HG03571 (cell line): ENCODE results near the gene ESR1.
A peak's percentile ranks its signal among the peaks of the same experiment; 100 is the strongest.

ENCODE experiments used
- ATAC-seq: cut with Tn5 transposase; IDR thresholded peaks from one replicate; pipeline ENCODE4 v1.9.1; 2021; ENCODE audit not compliant: unreplicated experiment

ESR1 gene

GRCh38 chr6:152091201-152091600 is 283.7 kb downstream of the ESR1 start:
- ATAC-seq, result no peak

- ATAC-seq, result no peak
These were observed 284.4 kb downstream of the ESR1 start for GRCh38 chr6:152091851-152092341.

- no peak for ATAC-seq
These were observed 286.2 kb downstream of the ESR1 start for GRCh38 chr6:152093711-152094110.

- ATAC-seq, result no peak
These were observed 286.8 kb downstream of the ESR1 start for GRCh38 chr6:152094276-152094675.

- no peak for ATAC-seq
These were observed 287.6 kb downstream of the ESR1 start for GRCh38 chr6:152094992-152095592.

GRCh38 chr6:152096863-152097496 is 289.5 kb downstream of the ESR1 start:
- ATAC-seq, result no peak

- no peak for ATAC-seq
These were observed 291.2 kb downstream of the ESR1 start for GRCh38 chr6:152098683-152099082.

GRCh38 chr6:152099446-152100182 is 292.1 kb downstream of the ESR1 start:
- no peak for ATAC-seq

GRCh38 chr6:152100183-152100618 is 292.7 kb downstream of the ESR1 start:
- no peak for ATAC-seq

- no peak for ATAC-seq
These were observed 300.5 kb downstream of the ESR1 start for GRCh38 chr6:152107973-152108372.

- ATAC-seq, result no peak
These were observed 303.7 kb downstream of the ESR1 start for GRCh38 chr6:152110886-152111820.

GRCh38 chr6:152112491-152113261 is 305.2 kb downstream of the ESR1 start:
- no peak for ATAC-seq

- peak; percentile 73 for ATAC-seq
These were observed 310.0 kb downstream of the ESR1 start for GRCh38 chr6:152117156-152118133.

GRCh38 chr6:152118224-152118623 is 310.7 kb downstream of the ESR1 start:
- no peak for ATAC-seq

- no peak for ATAC-seq
These were observed 311.2 kb downstream of the ESR1 start for GRCh38 chr6:152118678-152119077.

GRCh38 chr6:152119831-152120230 is 312.3 kb downstream of the ESR1 start:
- ATAC-seq, result no peak

GRCh38 chr6:152121910-152122309 is 314.4 kb downstream of the ESR1 start:
- no peak for ATAC-seq

GRCh38 chr6:152122434-152122833 is 315.0 kb downstream of the ESR1 start:
- ATAC-seq, result no peak

- ATAC-seq, result no peak
These were observed 315.6 kb downstream of the ESR1 start for GRCh38 chr6:152123076-152123475.
